Measurements from ENCODE around the gene NLRC5.

DNA sequence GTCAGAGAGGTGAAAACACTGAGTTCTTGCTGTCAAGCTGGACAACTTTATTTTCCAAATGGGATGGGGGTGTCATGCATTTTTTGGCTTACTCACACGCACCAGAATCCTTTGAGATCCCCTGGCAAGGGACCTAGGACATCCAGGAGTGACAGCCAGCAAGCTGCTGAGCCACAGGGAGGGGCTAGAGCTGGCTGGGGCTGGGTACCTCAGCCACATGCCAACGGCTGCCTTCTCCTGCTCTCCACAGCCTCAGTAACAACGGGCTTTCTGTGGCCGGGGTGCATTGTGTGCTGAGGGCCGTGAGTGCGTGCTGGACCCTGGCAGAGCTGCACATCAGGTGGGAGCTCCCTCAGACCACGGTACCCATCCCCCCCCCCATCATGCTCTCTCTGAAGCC, 47.6 kb downstream of the NLRC5 start:
- TF ChIP-seq POLR2A (IDR thresholded peaks at IDR 0.05): no peak
- TF ChIP-seq CTCF (IDR thresholded peaks at IDR 0.05): no peak
- TF ChIP-seq EP300 (IDR thresholded peaks at IDR 0.05): no peak
